Thoracic aorta (tissue), 2 donors: ENCODE measurements around the gene AREL1. TPM values are rescaled to one million over a fixed set of nuclear protein-coding genes. Genes with fewer than 3 reads are reported as not detected.

Experiments used
- ATAC-seq: fragments of 150-250 bp; one replicate; pipeline ENCODE4 v1.8.0; 2017; ENCODE audit warnings: low read depth; ENCODE audit not compliant: insufficient number of reproducible peaks, low FRiP score
- DNase-seq: peaks from one replicate; pipeline ENCODE4 v3.0.0-alpha.2; 2020; ENCODE audit warnings: low spot score
- H3K27ac ChIP-seq, 2 donors: fragments of 200-600 bp; sonication (generic); 1 replicate in 1 of 2; 2 replicates in 1 of 2; pipeline ENCODE4 v1.5.1; 2016; ENCODE audit warnings: mild to moderate bottlenecking in 2 of 2, moderate library complexity in 2 of 2
- H3K27me3 ChIP-seq: fragments of 200-600 bp; sonication (generic); replicated peaks from 2 replicates; pipeline ENCODE4 v1.6.0; 2016; ENCODE audit warnings: mild to moderate bottlenecking; ENCODE audit not compliant: insufficient read depth
- H3K36me3 ChIP-seq: fragments of 200-600 bp; sonication (generic); one replicate; pipeline ENCODE4 v1.5.1; 2016
- H3K4me1 ChIP-seq, 2 donors: fragments of 200-600 bp; sonication (generic); 1 replicate in 1 of 2; 2 replicates in 1 of 2; pipeline versions ENCODE4 v1.5.1 to v1.6.0; 2016; ENCODE audit warnings: low read depth in 2 of 2, mild to moderate bottlenecking in 1 of 2; ENCODE audit not compliant: control insufficient read depth in 1 of 2
- H3K4me3 ChIP-seq: fragments of 200-600 bp; sonication (generic); 2 replicates; pipeline ENCODE4 v1.5.1; 2016; ENCODE audit warnings: mild to moderate bottlenecking
- H3K9me3 ChIP-seq: fragments of 200-600 bp; sonication (generic); 2 replicates; pipeline ENCODE4 v1.5.1; 2016
- CTCF ChIP-seq: fragments of 200-600 bp; sonication (generic); IDR thresholded peaks from one replicate; pipeline ENCODE4 v1.5.1; 2019; ENCODE audit warnings: antibody characterized with exemption
- total RNA-seq, 2 donors: library from RNA; depleted of rRNA; stranded (reverse); fragments of >200 nt; gene quantifications; one replicate each; pipeline versions ENCODE4 v1.1.0 to v1.2.3, GENCODE V29; 2016

The AREL1 gene
- total RNA-seq, 2 donors from 2014 or later, result 29.6 to 51.4 TPM

- no peak for TF ChIP-seq CTCF
- no peaks in the 10 kb centered on the region for H3K27me3 ChIP-seq
- DNase-seq (no peak), ATAC-seq (no peak)
- no peak overlapping the region for H3K4me3 ChIP-seq
- H3K9me3 ChIP-seq, result no peaks in the 10 kb centered on the region
- H3K36me3 ChIP-seq, result peaks cover 16% of the 10 kb centered on the region
- no peaks in the 10 kb centered on the region for H3K4me1 ChIP-seq
- no peak overlapping the region for H3K27ac ChIP-seq
Observed at GRCh38 chr14:74732387-74732786, 19.5 kb upstream of the AREL1 start.

DNA sequence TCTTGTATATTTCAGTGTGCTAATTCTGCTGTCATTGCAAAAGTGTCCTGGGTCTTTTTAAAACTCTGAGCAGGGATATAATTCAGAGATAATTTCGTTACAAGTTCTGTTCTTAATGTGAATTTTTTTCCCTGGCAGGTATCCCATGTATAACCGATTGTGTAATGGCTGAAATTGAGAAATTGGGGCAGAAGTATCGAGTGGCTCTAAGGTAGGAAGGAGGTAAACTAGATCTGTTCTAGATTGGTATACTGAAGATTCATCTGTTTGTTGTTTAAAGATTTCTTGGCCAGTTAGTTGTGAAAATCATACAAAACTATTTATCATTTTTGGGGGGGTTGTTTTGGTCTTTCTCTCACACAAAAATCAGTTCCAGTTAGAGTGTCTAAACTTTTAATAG lies 10.3 kb upstream of the AREL1 start:
- Histone ChIP-seq H3K27ac (no peak overlapping the region), H3K4me1 (no peaks in the 10 kb centered on the region), H3K9me3 (no peaks in the 10 kb centered on the region), H3K36me3 (peaks cover 21% of the 10 kb centered on the region), H3K27me3 (no peaks in the 10 kb centered on the region), H3K4me3 (no peak overlapping the region)
- DNase-seq (no peak), ATAC-seq (no peak)
- no peak for TF ChIP-seq CTCF

DNA sequence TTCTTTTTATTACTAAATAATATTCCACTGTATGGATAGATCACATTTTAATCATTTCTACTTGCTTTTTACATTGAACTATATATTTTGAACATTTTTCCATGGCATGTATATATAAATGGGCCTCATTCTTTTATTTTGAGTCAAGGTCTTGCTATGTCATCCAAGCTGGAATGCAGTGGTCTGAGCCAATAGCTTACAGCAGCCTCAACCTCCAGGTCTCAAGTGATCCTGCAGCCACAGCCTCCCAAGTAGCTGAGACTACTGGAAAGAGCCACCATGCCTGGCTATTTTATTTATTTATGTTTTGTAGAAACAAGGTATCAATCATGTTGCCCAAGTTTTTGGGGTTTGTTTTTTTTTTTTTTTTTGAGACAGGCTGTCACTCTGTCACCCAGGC lies 7.6 kb upstream of the AREL1 start:
- peaks cover 24% of the 10 kb centered on the region for H3K36me3 ChIP-seq

GRCh38 chr14:74713395-74713735 lies 485 bp upstream of the AREL1 start:
- Histone ChIP-seq H3K4me1 (peaks cover 18 to 34% of the 10 kb centered on the region in 2 donors), H3K4me3 (peak overlapping the region; percentile 94), H3K9me3 (no peaks in the 10 kb centered on the region), H3K27ac (peak overlapping the region; percentile 55 to 86), H3K27me3 (no peaks in the 10 kb centered on the region), H3K36me3 (peaks cover 5% of the 10 kb centered on the region)
- no peak for DNase-seq
- no peak for ATAC-seq
- TF ChIP-seq CTCF, result no peak

More for the DNA sequence above, 7.6 kb upstream of the AREL1 start:
- Histone ChIP-seq H3K4me1 (no peaks in the 10 kb centered on the region), H3K4me3 (no peak overlapping the region), H3K27me3 (no peaks in the 10 kb centered on the region), H3K27ac (no peak overlapping the region), H3K9me3 (no peaks in the 10 kb centered on the region)
- TF ChIP-seq CTCF, result no peak
- DNase-seq (no peak), ATAC-seq (no peak)

DNA sequence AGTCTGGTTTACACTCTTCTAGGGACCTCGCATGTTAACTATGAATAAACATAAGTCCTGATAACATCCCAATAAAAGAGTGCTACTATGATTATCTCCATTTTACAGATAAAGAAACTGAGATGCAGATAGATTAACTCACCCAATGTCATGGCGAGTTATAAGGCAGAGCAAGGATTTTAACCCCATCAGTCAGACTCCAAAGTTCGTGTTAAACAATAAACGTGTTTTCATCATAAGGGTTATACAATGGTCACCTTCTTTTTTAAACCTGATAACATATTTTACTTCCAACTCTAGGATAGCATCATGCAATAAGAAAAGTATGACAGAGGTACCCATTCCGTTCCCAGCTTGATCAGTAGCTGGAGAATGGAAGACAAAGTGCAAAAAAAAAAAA lies 1.2 kb downstream of the AREL1 start:
- Histone ChIP-seq H3K36me3 (no peaks in the 10 kb centered on the region), H3K27me3 (no peaks in the 10 kb centered on the region), H3K4me1 (peaks cover 19 to 34% of the 10 kb centered on the region in 2 donors), H3K9me3 (no peaks in the 10 kb centered on the region), H3K4me3 (peak overlapping the region; percentile 94), H3K27ac (no peak overlapping the region)
- ATAC-seq (no peak), DNase-seq (no peak)
- TF ChIP-seq CTCF, result no peak
